NCI-H1694 treated with DMSO at 0.1 percent for 48 hours (cell line): ENCODE measurements around the gene SRSF4.

ENCODE experiments used
- DNase-seq: peaks from one replicate; lab custom pipeline; 2025; lab: John Stamatoyannopoulos, UW

SRSF4 gene

DNA sequence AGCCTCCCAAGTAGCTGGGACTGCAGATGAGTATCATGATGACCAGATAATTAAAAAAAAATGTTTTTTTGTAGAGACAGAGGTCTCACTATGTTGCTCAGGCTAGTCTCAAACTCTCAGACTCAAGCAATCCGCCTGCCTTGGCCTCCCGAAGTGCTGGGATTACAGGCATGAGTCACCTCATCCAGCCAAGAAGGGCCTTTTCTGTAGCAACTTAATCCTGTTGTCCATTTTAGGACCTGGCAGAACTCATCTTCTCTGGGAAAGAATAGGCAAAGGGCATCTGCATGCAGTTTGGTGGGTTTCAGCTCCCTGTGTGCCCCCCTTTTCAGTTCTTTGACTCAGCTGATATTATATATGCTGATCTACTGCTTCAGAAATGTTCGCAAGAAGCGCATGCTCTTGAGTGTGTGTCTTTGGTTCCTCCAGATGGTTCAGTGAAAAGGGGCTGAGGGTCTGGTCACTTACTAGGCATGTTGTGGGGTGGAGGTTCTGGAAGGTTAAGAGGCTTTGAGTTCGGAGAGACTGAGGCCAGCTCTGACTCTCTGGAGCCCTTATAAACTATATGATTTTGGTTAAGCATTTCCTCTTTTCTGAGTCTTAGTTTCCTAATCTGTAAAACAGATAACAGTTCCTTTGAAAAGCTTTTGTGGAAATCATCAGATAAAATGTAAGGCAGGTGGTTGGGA lies 19.4 kb upstream of the SRSF4 start:
- no peak for DNase-seq

DNA sequence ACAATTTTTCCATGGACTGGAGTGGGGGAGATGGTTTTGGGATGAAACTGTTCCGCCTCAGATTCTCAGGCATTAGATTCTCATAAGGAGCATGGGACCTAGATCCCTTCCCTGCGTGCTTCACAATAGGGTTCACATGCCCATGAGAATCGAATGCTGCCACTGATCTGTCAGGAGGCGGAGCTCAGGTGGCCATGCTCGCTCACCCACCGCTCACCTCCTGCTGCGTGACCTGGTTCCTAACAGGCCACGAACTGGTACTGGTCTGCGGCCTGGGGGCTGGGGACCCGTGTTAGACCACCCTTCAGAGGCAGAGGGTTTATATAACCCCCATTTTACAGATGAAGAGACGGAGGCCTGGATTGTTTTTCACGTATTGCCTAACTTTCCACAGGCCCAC lies 16.3 kb upstream of the SRSF4 start:
- DNase-seq: no peak

DNA sequence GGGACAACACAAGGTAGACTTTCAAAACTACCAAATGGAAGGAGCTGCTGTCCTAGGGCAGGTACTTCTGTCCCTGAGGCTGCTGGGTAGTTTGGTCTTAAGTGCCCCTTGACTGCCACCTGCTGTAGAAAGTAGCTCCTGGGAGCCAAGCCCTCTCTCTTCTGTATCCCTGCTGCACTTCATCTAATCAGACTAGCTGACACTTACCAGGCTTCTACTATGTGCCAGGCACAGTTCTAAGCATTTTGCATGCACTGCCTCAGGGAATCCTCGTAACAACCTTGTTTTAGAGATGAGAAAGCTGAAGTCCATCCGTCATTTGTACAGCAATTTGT lies 15.9 kb upstream of the SRSF4 start:
- peak; percentile 2 for DNase-seq

DNA sequence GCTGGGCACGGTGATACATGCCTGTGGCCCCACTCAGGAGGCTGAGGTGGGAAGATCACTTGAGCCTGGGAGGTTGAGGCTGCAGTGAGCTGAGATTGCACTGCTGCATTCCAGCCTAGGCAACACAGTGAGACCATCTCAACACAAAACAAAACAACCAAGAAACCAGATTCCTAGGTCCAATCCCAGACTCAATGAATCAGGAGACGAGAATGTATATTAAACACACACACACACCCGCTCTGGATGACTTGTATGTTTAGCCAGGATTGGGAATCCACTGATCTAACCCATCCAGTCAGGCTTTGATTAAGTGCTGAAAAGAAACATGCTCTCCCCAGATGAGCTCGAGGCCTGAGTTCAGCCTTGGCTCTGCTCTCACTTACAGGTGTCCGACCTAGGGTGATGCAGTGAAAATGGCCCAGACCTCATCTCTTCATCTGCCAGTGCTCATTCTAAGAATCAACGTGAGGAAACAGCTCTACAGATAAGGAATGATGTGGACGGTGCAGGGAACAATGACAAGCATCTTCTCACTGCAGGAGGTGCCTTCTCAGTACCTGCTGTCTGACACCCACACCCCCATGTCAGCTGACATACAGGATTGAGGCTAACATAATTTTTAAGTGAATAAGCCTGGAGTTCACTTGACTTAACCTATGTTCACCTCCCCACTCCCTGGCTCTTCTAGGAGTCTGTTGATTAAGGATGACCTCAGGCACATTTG lies 15.3 kb upstream of the SRSF4 start:
- no peak for DNase-seq

DNA sequence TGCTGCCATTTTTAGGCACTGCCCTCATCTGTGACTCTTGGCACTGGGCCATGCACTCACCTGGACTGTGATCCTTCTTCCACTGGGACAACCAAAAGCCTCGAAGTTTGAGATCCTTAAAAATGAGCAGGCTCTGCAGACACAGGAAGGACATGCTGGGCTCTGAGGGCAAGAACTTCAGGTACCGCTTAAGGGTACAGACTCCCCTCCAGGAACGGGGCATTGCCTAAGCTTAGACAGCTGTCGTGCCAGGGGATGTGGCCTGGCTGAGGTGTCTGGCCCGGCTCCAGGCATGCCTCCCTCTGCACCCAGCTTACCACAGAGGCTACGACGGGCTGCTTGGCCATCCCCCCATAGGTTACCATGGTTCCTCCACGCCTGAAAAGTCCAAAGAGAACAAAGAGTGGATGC lies 14.2 kb upstream of the SRSF4 start:
- DNase-seq: no peak

DNA sequence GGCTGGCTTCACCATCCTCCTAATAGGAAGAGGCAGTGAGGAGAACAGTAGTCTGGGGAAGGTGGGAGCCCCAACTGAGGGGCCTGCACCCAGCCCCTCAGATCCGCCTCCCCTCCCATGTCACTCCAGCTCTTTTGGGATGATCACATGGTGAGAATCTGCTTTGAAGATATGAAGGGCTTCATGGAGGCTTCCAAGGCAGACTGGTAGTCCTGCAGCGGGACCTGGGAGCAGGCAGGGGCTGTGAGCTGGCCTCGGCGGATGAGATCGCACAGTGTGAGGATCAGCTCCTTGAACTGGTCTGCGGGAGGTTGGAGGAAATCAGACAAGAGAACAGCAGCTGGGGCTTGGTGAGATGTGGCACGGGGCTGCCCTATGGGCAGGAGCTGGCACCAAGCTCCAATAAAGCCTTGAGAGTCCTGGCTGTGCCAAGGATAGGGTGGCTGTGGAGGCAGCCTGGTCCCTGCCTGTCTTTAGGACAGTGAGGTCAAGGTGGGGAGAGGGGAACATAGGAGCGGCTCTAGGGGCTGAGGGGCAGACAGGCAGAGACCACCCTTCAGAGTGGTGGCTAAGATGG lies 12.3 kb upstream of the SRSF4 start:
- no peak for DNase-seq

DNA sequence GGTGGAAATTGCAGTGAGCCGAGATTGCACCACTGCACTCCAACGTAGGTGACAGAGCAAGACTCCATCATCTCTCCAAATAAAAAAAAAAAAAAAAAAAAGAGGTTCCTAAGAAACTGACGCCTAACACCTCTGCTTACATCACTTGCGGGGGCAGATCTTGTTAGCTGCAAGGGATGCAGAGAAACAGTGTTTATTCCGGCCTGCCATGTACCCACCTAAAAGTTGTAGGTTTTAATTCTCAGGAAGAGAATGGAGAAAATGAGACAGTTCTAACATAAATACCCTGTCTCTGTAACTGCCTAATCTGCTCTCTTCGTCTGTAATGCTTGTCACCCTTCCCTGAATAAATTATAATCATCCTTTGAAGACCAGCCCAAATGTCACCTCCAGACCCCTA lies 9.0 kb upstream of the SRSF4 start:
- no peak for DNase-seq

DNA sequence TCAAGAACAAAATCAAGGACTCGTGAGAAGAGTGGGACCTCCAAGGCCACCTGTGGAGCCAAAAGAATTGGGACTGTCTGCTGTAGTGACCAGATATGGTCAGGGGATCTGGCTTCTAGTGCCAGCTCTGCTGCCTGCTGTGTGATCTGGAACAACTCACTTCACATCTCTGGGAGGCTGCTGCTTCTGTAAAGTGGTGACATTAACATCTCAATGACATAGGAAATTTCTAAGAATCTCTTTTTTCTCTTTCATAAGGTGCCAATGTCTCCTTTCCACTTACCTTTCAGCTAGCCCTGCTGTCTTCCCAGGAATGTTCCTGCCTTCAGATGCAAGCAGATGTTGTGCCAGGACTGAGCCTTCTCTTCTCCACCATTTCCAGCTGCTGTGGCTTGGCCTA lies 5.0 kb upstream of the SRSF4 start:
- no peak for DNase-seq

DNA sequence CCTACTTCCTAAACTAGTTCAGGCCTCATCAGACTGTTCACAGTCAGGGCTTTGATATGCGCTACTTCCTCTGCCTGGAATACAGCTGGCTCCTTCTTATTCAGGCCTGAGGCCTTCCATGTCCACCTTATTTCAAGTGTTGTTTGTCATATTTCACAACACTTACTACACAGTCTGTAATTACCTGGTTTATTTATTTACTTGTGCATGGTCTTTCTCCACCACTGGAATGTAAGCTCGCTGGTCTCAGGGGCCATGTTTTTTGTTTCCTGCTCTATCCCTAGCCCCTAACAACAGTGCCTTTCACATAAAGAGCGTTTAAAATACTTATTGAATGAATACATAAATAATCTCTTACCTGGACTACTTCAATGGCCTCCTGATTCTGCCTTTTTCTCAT lies 4.6 kb upstream of the SRSF4 start:
- DNase-seq: no peak

DNA sequence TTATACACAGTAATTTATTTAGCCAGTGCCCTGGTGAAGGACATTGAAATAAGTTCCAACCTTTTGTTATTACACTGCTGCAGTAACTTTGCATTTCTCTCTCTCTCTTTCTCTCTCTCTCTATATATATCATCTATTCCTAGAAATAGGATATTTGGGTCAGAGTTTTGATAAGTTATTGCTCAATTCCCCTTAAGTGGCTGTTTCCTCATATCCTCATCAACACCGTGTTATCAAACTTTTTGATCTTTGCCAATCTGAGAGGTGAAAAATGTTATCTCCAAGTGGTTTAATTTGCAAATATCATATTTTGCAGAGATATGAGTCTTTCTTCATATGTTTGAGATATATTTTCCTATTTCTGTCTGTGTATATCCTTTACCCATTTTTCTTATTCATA lies 1.6 kb upstream of the SRSF4 start:
- no peak for DNase-seq

DNA sequence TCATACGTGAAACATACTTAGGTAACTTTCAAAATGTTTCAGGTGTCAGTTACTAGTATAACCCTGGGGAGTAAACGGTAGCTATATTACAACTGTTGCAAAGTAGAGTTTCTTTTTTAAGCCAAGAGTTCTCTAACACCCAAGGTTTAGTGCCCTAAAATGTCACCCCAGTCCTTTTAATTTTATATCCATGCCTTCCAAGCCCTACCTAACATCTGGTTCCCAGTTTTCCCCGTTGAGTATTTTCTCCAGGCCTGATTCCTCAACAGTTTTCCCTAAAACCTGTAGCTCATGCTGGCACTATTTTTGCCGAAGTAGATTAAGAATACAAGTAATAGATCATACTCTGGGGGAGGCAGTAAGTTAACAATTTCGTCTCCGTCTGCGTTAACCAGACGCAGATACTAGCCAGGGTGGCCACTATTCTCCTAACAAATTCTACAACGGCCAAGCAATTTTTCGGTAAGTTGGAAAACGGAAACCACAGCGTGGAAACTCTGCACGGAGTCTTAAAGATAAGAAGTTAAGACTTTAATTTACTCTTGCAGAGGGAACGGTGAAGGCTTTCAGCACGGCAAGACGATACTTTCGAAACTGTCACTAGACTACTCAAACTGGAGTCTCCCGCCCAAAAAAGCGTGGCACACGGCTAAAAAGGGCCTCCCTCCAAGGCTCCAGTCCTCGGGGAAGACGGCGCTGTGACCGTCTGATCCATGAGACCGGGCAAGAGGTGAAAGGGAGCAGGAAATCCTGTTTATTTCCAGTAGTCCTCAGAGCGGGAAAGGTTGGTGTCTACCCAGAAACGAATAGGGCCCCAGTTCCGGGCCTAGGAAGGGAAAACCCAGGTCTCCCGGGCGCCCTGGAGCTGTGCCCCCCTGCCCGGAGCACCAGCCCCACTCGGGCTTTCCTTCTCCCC lies 945 bp downstream of the SRSF4 start:
- DNase-seq: no peak

DNA sequence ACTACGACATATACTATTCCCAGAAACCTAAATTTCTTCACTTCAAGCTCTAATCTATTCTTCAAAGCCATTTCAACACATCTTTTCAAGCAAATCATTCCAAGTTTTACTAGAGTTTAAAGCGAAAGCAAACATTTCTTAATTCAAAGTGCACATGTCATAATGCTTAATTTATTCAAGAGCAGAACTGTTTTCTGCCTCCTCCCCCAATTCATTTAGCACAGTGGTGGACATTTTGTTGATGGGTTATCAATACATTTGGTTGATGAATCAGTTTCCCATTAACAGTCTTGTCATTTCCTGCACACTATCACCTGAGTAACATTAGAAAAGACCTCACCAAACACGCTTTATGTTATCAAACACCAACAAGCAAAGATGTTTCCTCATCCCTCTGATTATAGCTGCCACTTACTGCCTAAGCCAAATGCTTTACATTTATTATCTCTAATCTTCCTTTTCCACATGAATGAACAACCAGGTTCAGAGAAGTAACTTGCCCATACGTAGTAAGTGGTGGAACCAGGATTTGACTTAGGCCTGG lies 2.0 kb downstream of the SRSF4 start:
- no peak for DNase-seq

DNA sequence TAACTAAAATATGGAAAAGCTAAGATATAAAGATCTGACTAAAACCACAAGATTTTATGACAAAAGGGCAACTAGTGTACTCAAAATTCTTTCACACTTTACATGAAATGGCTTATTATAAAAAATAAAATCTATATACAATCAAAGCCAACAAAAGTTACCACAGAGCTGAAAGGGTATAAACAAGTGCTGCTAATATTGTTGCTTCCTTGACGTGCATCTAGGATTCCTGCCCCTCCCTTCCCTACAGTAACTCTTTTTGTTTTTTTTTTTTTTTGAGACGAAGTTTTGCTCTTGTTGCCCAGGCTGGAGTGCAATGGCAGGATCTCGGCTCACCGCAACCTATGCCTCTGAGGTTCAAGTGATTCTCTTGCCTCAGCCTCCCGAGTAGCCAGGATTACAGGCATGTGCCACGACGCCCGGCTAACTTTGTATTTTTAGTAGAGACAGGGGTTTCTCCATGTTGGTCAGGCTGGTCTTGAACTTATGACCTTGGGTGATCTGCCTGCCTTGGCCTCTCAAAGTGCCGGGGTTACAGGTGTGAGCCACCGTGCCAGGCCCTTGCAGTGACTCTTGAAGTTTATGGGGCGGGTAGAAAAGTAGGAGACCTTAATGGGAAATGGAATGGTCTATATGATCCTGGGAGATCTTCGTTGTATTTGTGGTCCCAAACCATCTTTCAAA lies 4.5 kb downstream of the SRSF4 start:
- no peak for DNase-seq

DNA sequence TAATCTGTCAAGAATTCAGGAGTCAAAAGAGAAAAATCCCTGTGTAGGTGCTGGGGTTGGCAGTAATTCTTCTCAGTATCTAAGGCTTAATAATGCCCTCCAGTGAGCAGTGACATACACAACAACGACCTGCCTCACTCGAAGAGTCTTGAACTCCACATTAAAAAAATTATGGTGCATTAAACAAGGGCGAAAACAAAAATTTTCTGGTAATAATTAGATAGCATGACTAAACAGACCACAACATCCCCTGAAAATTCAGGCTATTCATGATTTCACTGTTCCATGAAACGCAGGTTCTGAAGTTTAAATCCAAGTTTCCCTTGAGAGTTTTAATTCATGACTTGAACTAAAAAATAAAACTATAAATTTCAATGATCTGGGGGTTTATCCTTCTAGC lies 5.1 kb downstream of the SRSF4 start:
- no peak for DNase-seq

DNA sequence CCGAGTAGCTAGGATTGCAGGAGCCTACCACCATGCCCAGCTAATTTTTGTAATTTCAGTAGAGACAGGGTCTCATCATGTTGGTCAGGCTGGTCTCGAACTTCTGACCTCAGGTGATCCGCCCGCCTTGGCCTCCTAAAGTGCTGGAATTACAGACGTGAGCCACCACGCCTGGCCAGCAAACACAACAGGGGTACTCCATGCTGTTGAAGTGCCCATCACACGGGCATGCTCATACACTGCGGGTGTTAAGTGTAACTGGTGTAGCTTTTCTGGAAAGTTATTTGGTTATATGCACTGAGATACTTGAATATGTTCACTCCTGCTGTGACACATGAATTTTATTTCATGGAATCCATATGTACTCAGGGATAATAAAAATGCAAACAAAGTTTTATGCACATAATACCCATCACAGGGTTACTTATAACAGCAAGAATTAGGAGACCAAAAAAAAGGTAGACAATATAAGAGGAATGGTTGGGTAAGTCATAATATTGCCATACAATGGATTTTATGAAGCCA lies 9.2 kb downstream of the SRSF4 start:
- DNase-seq: no peak

DNA sequence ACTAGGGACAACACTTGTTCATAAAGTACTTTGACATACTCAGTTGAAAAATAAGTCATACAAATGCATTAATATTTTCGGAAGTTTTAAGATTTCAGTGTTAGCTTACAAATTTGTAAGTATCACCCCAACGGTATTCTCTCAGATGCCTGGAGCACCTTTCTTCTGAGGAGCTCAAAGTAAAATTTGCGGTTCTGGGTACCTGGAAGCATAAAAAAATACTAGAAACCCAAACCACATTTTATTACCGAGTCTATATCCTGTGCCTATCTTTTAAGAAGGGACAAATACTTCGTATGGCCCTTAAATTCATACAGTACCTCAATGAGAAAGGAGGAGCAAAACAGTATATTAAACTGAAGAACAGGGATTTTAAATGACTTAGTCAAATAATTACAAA lies 10.2 kb downstream of the SRSF4 start:
- DNase-seq: no peak

DNA sequence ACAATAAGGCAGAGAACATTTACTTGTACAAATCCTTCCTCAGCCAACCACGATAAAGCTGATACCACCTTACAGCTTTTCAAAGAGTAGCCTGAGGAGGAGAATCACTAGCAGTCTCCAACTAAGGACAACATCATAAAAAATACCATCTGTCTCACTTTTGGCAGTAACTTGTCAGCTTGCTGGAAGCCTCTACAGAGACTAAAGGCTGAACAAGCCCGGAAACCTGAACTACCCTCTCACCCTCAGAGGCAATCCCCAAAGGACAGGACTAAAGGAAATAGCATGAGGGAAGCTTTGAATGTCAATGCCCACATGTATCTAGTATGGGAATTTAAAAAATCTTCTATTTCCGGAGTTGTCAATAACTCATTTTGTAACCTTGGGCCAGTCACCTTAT lies 10.6 kb downstream of the SRSF4 start:
- peak; percentile 33 for DNase-seq

DNA sequence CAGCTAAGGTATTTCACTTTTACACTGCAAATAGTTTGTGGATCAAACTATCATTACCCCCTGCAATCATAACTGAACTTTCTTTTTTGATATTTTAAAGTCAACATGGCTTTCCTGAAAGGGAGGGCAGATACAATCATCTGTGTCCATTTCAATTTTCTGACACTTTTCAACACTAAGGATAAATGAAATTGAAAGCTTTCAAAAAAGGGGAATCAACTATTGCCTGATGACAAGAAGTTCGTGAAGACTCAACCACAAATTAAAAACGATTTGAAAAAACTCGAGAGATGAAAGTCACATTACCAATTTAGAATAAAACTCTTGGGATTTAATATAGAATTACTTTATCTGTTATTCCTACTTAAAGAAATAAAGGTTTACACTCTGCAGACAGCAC lies 11.7 kb downstream of the SRSF4 start:
- DNase-seq: no peak

DNA sequence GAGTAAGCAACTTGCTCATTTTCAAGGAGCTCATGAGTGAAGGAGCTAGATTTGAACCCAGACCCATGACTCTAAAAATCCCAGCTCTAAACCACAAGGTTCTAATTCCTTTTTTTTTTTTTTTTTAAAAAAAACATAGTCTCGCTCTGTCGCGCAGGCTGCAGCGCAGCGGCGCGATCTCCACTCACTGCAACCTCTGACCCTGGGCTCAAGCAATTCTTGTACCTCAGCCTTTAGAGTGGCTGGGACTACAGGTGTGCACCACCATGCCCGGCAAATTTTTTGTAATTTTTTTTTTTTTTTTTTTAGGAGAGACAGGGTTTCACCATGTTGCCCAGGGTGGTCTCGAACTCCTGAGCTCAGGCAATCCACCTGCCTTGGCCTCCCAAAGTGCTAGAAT lies 13.8 kb downstream of the SRSF4 start:
- DNase-seq: no peak

DNA sequence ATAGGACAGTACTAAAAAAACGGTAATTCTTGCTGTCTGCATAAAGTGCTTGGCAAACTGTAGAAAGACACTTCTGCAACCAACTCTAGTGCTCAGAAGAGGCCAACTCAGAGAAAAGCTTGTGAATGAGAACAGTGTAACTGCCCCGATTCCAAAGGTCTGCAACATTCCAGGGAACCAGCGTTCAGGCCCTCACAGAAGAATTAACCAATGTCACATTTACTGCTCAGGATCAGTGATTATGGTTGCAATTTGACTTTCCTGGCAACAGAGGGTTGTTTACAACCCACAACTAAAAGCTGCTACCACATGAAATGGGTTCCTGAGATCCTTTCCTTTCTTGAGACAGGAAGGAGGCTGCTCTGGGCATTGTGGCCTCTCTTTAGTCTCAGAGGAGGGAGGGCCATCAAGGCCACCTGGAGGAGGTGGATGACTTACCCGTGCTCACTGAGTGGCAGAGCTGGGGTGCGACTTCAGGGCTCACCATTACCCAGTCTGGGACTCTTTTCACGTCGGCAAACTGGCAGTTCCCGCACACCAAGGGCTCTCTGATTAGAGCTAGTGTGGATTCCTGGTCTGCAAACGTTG lies 15.3 kb downstream of the SRSF4 start:
- DNase-seq: no peak

DNA sequence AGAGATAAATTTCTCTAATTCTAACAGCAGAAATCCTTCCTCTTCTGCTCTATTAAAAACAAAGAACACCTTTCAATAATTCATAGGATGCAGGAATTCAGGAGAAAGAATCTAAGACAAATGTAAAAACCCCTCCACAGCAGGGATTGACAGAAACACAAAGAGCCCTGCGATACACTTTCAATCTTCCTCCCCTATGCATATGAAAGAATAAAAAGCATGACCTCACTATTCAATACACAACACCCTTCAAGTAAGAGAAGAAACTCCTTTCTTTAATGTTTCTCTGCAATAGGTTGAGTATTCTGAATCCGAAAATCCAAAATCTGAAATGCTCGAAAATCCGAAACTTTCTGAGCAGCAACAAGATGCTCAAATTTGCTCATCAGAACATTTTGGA lies 17.1 kb downstream of the SRSF4 start:
- DNase-seq: no peak
